SJSA1 (cell line): ENCODE measurements around the gene RNF214. TPM values are rescaled to one million over a fixed set of nuclear protein-coding genes. Genes with fewer than 3 reads are reported as not detected.

ENCODE experiments used
- DNase-seq, 2 experiments: peaks; one replicate each; pipeline ENCODE4 v3.0.0-alpha.2; 2015 to 2020; ENCODE audit warnings: low spot score in 2 of 2, low read depth in 1 of 2
- H3K27ac ChIP-seq: fragments of 250-450 bp; sonication (Bioruptor Pico); 2 replicates; pipeline ENCODE4 v1.5.1; 2020; ENCODE audit warnings: mild to moderate bottlenecking, moderate library complexity
- H3K27me3 ChIP-seq: fragments of 250-450 bp; sonication (Bioruptor Pico); replicated peaks from 2 replicates; pipeline ENCODE4 v1.5.1; 2020; ENCODE audit warnings: mild to moderate bottlenecking, moderate library complexity
- H3K36me3 ChIP-seq: fragments of 250-450 bp; sonication (Bioruptor Pico); 2 replicates; pipeline ENCODE4 v1.5.1; 2020; ENCODE audit warnings: mild to moderate bottlenecking
- H3K4me1 ChIP-seq: fragments of 250-450 bp; sonication (Bioruptor Pico); replicated peaks from 2 replicates; pipeline ENCODE4 v1.6.1; 2021; ENCODE audit warnings: mild to moderate bottlenecking
- H3K4me3 ChIP-seq: fragments of 250-450 bp; sonication (Bioruptor Pico); 2 replicates; pipeline ENCODE4 v1.5.1; 2020; ENCODE audit warnings: mild to moderate bottlenecking
- H3K9me3 ChIP-seq: fragments of 250-450 bp; sonication (Bioruptor Pico); replicated peaks from 2 replicates; pipeline ENCODE4 v1.5.1; 2020; ENCODE audit warnings: mild to moderate bottlenecking
- total RNA-seq: library from RNA; depleted of rRNA; stranded (reverse); fragments of >200 nt; shearing (Covaris generic); gene quantifications from 2 replicates; pipeline ENCODE4 v1.2.3, GENCODE V29; 2014

The RNF214 gene
- total RNA-seq, 1 experiment from 2014 or later: 5.0 TPM

GRCh38 chr11:117302228-117302627 is 69.8 kb downstream of the RNF214 start:
- Histone ChIP-seq H3K9me3 (no peaks in the 10 kb centered on the region), H3K4me1 (no peaks in the 10 kb centered on the region), H3K4me3 (no peak overlapping the region), H3K27me3 (no peaks in the 10 kb centered on the region), H3K27ac (no peak overlapping the region), H3K36me3 (no peaks in the 10 kb centered on the region)
- DNase-seq: no peak

DNA sequence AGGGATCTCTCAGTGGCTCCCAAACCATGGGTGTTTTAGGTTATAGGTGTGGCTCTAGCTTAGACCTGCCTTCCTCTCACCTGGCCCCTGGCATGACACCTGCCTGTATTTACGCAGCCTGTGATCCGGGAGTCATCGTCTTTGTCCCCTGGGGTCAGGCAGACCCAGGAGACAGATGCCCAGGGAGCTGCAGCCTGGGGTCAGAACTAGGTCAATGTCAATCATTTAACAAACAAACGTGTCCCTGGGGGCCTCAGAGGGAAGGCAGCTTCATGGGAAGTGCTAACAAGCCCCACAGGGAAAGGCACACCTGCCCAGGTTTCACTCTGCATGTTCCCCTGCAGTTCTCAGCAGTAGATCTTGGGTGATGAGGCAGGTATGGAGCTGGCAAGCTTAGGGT is 70.6 kb downstream of the RNF214 start:
- no peak for DNase-seq
- Histone ChIP-seq H3K27me3 (no peaks in the 10 kb centered on the region), H3K4me3 (no peak overlapping the region), H3K9me3 (no peaks in the 10 kb centered on the region), H3K27ac (no peak overlapping the region), H3K36me3 (no peaks in the 10 kb centered on the region), H3K4me1 (no peaks in the 10 kb centered on the region)

DNA sequence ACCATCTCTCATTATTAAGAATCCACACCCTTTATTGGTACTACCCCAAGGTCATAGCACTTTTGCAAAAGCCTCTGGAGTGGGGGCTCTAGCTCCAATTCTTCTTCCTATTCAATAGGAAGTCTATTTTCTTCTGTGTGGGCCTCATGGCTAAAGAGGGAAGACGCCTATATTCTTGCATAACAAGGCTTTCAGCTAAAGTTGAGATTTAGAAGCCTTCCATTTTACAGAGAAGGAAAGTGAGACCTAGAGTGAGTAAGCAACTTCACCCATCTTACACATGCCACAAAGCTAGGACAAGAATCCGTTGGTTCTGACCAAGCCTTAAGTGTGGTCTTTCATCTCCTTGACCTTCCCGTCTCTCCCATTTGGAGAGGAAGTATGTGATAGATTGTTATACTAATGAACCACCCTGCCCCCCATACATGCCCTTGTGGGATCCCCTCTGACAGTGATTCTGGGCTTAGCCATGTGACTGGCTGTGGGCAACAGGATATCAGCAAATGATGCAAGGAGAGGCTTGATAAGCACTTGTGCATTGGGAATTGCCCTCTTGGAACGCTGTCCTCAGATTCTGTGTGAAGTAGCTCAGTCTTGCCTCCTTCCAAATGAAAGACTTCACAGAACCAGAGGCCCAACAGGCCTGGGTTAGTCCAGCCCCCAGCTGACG is 71.3 kb downstream of the RNF214 start:
- no peak for DNase-seq
- H3K4me1 ChIP-seq: no peaks in the 10 kb centered on the region
- no peaks in the 10 kb centered on the region for H3K36me3 ChIP-seq
- no peaks in the 10 kb centered on the region for H3K27me3 ChIP-seq
- no peaks in the 10 kb centered on the region for H3K9me3 ChIP-seq
- H3K4me3 ChIP-seq: no peak overlapping the region
- H3K27ac ChIP-seq: no peak overlapping the region

- no peaks in the 10 kb centered on the region for H3K27me3 ChIP-seq
- no peaks in the 10 kb centered on the region for H3K36me3 ChIP-seq
Measured at GRCh38 chr11:117305145-117305544, 72.7 kb downstream of the RNF214 start.

GRCh38 chr11:117309310-117309709 is 76.8 kb downstream of the RNF214 start:
- no peak for DNase-seq
- Histone ChIP-seq H3K4me3 (no peak overlapping the region), H3K9me3 (no peaks in the 10 kb centered on the region), H3K27ac (no peak overlapping the region), H3K27me3 (no peaks in the 10 kb centered on the region), H3K4me1 (no peaks in the 10 kb centered on the region), H3K36me3 (no peaks in the 10 kb centered on the region)

More at GRCh38 chr11:117305145-117305544, 72.7 kb downstream of the RNF214 start:
- H3K9me3 ChIP-seq: no peaks in the 10 kb centered on the region
- H3K4me3 ChIP-seq: no peak overlapping the region
- no peaks in the 10 kb centered on the region for H3K4me1 ChIP-seq
- no peak for DNase-seq
- H3K27ac ChIP-seq: no peak overlapping the region

DNA sequence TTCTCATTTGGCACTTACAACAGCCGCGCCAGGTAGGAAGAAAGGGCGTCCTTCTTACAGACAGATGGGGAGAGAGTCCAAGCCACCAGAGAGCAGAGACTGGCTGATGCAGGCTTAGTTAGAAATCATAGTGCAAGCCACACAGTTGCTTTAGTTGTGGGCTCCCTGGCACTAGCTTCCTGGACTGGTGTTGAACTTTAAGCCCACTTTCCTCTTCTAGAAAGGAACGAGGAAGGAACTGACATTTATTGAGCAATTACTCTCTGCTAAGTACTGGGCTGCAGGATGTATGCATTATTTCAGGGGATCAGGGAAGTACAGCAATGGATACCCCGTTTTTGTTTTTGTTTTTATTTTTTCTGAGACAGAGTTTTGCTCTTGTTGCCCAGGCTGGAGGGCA is 80.6 kb downstream of the RNF214 start:
- Histone ChIP-seq H3K4me3 (no peak overlapping the region), H3K36me3 (no peaks in the 10 kb centered on the region), H3K4me1 (peaks cover 6% of the 10 kb centered on the region), H3K9me3 (no peaks in the 10 kb centered on the region), H3K27ac (no peak overlapping the region), H3K27me3 (no peaks in the 10 kb centered on the region)
- DNase-seq: no peak

- no peak for DNase-seq
- H3K4me3 ChIP-seq: no peak overlapping the region
- H3K9me3 ChIP-seq: no peaks in the 10 kb centered on the region
- peaks cover 6% of the 10 kb centered on the region for H3K4me1 ChIP-seq
- H3K36me3 ChIP-seq: no peaks in the 10 kb centered on the region
- no peaks in the 10 kb centered on the region for H3K27me3 ChIP-seq
- H3K27ac ChIP-seq: no peak overlapping the region
Measured at GRCh38 chr11:117313828-117314768, 81.6 kb downstream of the RNF214 start.

DNA sequence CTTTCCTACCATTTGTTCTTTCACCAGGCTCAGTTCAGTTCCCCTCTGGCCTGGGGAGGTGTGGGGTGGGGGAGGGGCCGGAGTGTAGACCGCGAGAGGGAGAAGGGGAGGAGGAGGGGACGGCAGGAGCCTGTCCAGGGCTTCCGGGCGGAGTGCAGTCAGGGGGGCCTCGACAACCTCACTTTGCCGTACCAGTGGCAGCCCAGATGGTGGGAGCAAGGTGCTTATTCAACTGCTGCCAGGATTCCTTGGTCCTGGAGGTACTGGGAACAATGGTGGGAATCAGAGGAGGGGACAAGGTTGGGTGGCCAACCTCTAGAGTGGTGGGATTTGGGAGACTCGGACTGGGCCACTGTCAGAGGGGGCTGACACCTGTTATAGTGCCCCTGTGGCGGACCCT is 82.4 kb downstream of the RNF214 start:
- Histone ChIP-seq H3K36me3 (no peaks in the 10 kb centered on the region), H3K27me3 (no peaks in the 10 kb centered on the region), H3K27ac (no peak overlapping the region; the same call in 1 of the 2 replicates), H3K9me3 (no peaks in the 10 kb centered on the region), H3K4me1 (peaks cover 6% of the 10 kb centered on the region), H3K4me3 (peak overlapping the region; percentile 71)
- no peak for DNase-seq

DNA sequence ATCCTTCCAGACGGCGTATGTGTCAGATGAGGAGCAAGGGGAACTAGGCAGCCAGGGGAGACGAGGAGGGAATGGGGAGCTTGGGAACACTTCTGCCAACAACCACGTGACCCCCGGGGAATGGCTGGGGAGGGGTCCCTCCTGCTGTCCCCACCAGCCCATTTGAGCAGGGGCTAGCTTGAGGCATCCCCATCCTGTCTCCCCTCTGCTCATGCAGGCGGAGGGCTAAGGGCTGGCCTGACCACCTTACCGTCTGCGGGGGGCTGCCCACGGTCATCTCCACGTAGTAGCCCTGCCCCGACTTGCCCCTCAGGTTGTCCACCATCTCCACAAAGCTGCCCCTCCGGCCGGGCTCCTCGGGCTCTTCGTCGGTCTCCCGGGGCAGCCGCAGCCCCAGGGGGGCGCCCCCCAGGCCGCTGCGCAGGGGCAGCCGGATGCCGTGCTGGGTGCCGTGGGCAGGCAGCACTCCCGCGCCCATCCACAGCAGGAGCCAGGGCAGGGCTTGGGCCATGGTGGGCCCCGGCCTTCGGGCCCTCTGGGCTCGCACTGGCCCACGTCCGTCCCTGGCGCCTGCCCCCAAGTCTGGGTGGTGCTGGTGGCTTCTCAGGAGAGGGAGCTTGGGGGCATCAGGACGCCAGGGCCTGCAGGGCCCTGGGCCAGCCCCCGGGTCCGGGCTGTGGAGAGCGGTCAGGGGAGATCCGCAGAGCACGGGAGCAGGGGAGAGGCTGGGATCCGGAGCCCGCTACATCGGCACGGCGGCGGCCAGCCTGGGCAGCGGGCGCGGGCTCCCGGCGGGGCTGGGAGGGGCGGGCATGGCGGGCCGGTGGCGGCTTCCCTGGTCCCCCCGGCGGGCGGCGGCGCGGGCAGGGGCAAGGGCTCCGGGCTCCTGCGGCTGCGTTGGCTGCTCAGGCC is 83.1 kb downstream of the RNF214 start:
- Histone ChIP-seq H3K4me3 (peak overlapping the region; percentile 71), H3K4me1 (peaks cover 6% of the 10 kb centered on the region), H3K27me3 (no peaks in the 10 kb centered on the region), H3K27ac (no peak overlapping the region; the same call in 1 of the 2 replicates), H3K9me3 (no peaks in the 10 kb centered on the region), H3K36me3 (no peaks in the 10 kb centered on the region)
- DNase-seq: peak; percentile 23 to 37

DNA sequence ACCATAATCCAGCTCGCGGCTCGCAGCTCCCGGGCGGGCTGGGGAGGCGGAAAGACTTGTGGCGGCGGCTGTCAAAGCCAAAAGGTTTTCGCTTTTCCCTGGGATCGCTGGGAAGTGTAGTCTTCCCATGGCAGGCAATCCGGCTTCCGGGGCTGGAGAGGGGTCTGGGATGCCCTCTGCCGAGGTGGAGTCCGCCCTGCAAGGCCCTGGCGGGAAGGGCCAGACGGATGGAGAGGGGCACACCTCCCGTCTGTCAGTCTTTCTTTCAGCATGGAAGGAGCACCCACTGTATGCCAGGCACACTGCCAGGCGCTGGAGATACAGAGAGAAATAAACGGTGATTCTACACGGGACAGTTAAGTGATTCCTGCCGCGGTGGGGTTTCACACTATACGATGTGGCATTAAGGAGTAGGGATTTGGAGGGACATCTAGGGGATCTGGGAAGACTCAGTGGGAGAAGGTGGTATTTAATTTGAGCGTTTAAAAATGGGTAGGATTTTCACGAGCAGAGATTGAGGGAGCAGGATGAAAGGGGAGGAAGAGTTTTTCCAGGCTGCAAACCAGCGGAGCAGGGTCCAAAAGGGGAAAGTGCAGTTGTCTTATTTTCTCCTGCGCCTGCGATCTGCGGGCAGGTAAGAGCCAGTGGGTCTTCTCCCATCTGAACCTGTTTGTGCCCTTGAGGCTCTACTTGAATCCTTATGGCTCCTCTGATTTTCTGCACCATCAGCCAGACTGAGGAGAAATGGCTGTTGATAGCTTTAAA is 83.9 kb downstream of the RNF214 start, which contains the start of gene BACE1:
BACE1 (minus strand) TSS at position 60 of the 765 bp plus-strand sequence. CDS start 461 bp downstream, outside the sequence.
- Histone ChIP-seq H3K36me3 (no peaks in the 10 kb centered on the region), H3K27ac (no peak within 1 kb of the TSS; the same call in 1 of the 2 replicates), H3K4me1 (peaks cover 6% of the 10 kb centered on the region), H3K9me3 (no peaks in the 10 kb centered on the region), H3K4me3 (peak within 1 kb of the TSS; percentile 71), H3K27me3 (no peaks in the 10 kb centered on the region)
- peak; percentile 65 to 84 for DNase-seq

DNA sequence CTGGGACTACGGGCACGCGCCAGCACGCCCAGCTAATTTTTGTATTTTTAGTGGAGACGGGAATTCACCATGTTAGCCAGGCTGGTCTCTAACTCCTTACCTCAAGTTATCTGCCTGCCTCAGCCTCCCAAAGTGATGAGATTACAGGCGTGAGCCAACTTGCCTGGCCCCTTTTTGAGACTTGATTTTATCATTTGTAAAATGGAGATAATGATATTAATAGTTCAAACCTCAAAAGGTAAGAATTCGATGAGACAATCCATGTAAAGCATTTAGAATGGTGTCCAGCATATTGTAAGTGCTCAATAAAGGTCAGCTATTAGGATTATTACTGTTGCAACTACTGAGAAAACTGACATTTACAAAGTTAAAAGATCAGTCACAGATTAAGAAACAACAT is 86.3 kb downstream of the RNF214 start:
- Histone ChIP-seq H3K4me3 (no peak overlapping the region), H3K9me3 (no peaks in the 10 kb centered on the region), H3K27me3 (no peaks in the 10 kb centered on the region), H3K27ac (no peak overlapping the region), H3K36me3 (no peaks in the 10 kb centered on the region), H3K4me1 (peaks cover 6% of the 10 kb centered on the region)
- DNase-seq: no peak

- no peaks in the 10 kb centered on the region for H3K27me3 ChIP-seq
- H3K9me3 ChIP-seq: no peaks in the 10 kb centered on the region
- H3K4me3 ChIP-seq: no peak overlapping the region
- H3K27ac ChIP-seq: no peak overlapping the region
- H3K36me3 ChIP-seq: no peaks in the 10 kb centered on the region
- peak in 1 of 2 experiments; percentile 4 for DNase-seq
- peaks cover 6% of the 10 kb centered on the region for H3K4me1 ChIP-seq
Measured at GRCh38 chr11:117319214-117319840, 86.9 kb downstream of the RNF214 start.
